HEK293 (cell line): ENCODE measurements around the gene TSPAN14.

Experiments used
- CTCF ChIA-PET: fragments of 350-600 bp; formaldehyde crosslinking; extraction: SDS; loops from one replicate; lab custom pipeline; 2021; ENCODE audit warnings: antibody characterized with exemption; lab: Yijun Ruan, JAX
- POLR2A ChIA-PET: fragments of 300-600 bp; formaldehyde crosslinking; extraction: SDS; loops from one replicate; lab custom pipeline; 2020; ENCODE audit warnings: antibody characterized with exemption, inconsistent platforms; lab: Yijun Ruan, JAX
- H3K27ac ChIP-seq: fragments of 200-500 bp; sonication (Bioruptor generic); 2 replicates; pipeline ENCODE4 v1.5.1; 2014; ENCODE audit warnings: low read depth, low read length, control low read depth, inconsistent platforms; ENCODE audit errors: extremely low read depth
- H3K36me3 ChIP-seq, 2 experiments: fragments of 200-500 bp in 1 of 2; sonication (Bioruptor generic) in 1 of 2; 1 replicate in 1 of 2; 2 replicates in 1 of 2; pipeline ENCODE4 v1.5.1; 2014 to 2017; ENCODE audit warnings: inconsistent platforms in 2 of 2, low read length in 2 of 2; ENCODE audit not compliant: control insufficient read depth in 2 of 2, insufficient read depth in 1 of 2
- H3K4me1 ChIP-seq: fragments of 200-500 bp; sonication (Bioruptor generic); 2 replicates; pipeline ENCODE4 v1.5.1; 2014; ENCODE audit warnings: mild to moderate bottlenecking, low read length, inconsistent platforms; ENCODE audit not compliant: control insufficient read depth, insufficient read depth
- H3K4me3 ChIP-seq: 2 replicates; pipeline ENCODE4 v1.5.1; 2011; ENCODE audit warnings: low read depth, mild to moderate bottlenecking, control low read depth, low read length, moderate library complexity
- H3K9me3 ChIP-seq: fragments of 200-500 bp; sonication (Bioruptor generic); 2 replicates; pipeline ENCODE4 v1.5.1; 2014; ENCODE audit warnings: low read depth, low read length, inconsistent platforms; ENCODE audit not compliant: control insufficient read depth, insufficient read depth
- FEZF1 ChIP-seq: fragments of 450-650 bp; formaldehyde crosslinking; IDR thresholded peaks from 2 replicates; pipeline ENCODE4 v1.5.1; 2016; ENCODE audit warnings: missing biosample characterization, missing genetic modification characterization
- GLIS2 ChIP-seq: fragments of 450-650 bp; formaldehyde crosslinking; IDR thresholded peaks from 2 replicates; pipeline ENCODE4 v1.5.1; 2016; ENCODE audit warnings: missing biosample characterization, missing genetic modification characterization
- IKZF3 ChIP-seq: fragments of 450-650 bp; IDR thresholded peaks from 2 replicates; pipeline ENCODE4 v1.5.0; 2018; ENCODE audit warnings: missing biosample characterization, mild to moderate bottlenecking, missing genetic modification characterization, moderate library complexity
- PRDM4 ChIP-seq: fragments of 450-650 bp; formaldehyde crosslinking; IDR thresholded peaks from 2 replicates; pipeline ENCODE4 v1.5.1; 2017; ENCODE audit warnings: missing biosample characterization, missing genetic modification characterization
- SETDB1 ChIP-seq: IDR thresholded peaks from one replicate; pipeline ENCODE4 v1.6.1; 2017; ENCODE audit warnings: mild to moderate bottlenecking, low read length, moderate library complexity, mixed read lengths; ENCODE audit not compliant: insufficient read length
- ZBTB6 ChIP-seq: fragments of 450-650 bp; formaldehyde crosslinking; IDR thresholded peaks from 2 replicates; pipeline ENCODE4 v1.5.1; 2017; ENCODE audit warnings: missing biosample characterization, missing genetic modification characterization
- ZEB2 ChIP-seq: fragments of 450-650 bp; formaldehyde crosslinking; IDR thresholded peaks from 2 replicates; pipeline ENCODE4 v1.5.1; 2016; ENCODE audit warnings: missing biosample characterization, missing genetic modification characterization
- ZFHX2 ChIP-seq: fragments of 450-650 bp; formaldehyde crosslinking; conservative IDR thresholded peaks from 2 replicates; pipeline ENCODE4 v1.5.1; 2016; ENCODE audit warnings: missing biosample characterization, missing genetic modification characterization
- ZFP37 ChIP-seq: fragments of 450-650 bp; formaldehyde crosslinking; IDR thresholded peaks from 2 replicates; pipeline ENCODE4 v1.5.1; 2016; ENCODE audit warnings: missing biosample characterization, missing genetic modification characterization
- ZNF175 ChIP-seq: fragments of 450-650 bp; formaldehyde crosslinking; IDR thresholded peaks from 2 replicates; pipeline ENCODE4 v1.5.1; 2016; ENCODE audit warnings: missing biosample characterization, missing genetic modification characterization
- ZNF18 ChIP-seq: fragments of 450-650 bp; formaldehyde crosslinking; IDR thresholded peaks from 2 replicates; pipeline ENCODE4 v1.5.1; 2016; ENCODE audit warnings: missing biosample characterization, missing genetic modification characterization
- ZNF274 ChIP-seq, 2 experiments: fragments of 200-500 bp in 1 of 2; fragments of 450-650 bp in 1 of 2; sonication (Bioruptor generic) in 1 of 2; formaldehyde crosslinking in 1 of 2; IDR thresholded peaks; 2 replicates each; pipeline versions ENCODE4 v1.5.1 to v1.6.1; 2014 to 2016; ENCODE audit warnings: borderline replicate concordance in 1 of 2, inconsistent platforms in 1 of 2, low read length in 1 of 2, missing biosample characterization in 1 of 2, missing genetic modification characterization in 1 of 2
- ZNF280C ChIP-seq: fragments of 450-650 bp; formaldehyde crosslinking; IDR thresholded peaks from 2 replicates; pipeline ENCODE4 v1.5.1; 2016; ENCODE audit warnings: missing biosample characterization, missing genetic modification characterization
- ZNF335 ChIP-seq: fragments of 450-650 bp; formaldehyde crosslinking; conservative IDR thresholded peaks from 2 replicates; pipeline ENCODE4 v1.5.1; 2016; ENCODE audit warnings: missing biosample characterization, missing genetic modification characterization
- ZNF37A ChIP-seq: fragments of 450-650 bp; IDR thresholded peaks from 2 replicates; pipeline ENCODE4 v1.5.1; 2018; ENCODE audit warnings: missing biosample characterization, missing genetic modification characterization
- ZNF660 ChIP-seq: fragments of 450-650 bp; IDR thresholded peaks from 2 replicates; pipeline ENCODE4 v1.5.1; 2018; ENCODE audit warnings: missing biosample characterization, mild to moderate bottlenecking, missing genetic modification characterization
- ZNF670 ChIP-seq: fragments of 450-650 bp; formaldehyde crosslinking; IDR thresholded peaks from 2 replicates; pipeline ENCODE4 v1.5.1; 2016; ENCODE audit warnings: missing biosample characterization, missing genetic modification characterization, low read depth
- TF ChIP-seq, protein P1 (sequence below): fragments of 450-650 bp; formaldehyde crosslinking; IDR thresholded peaks from 2 replicates; pipeline ENCODE4 v1.5.1; 2016; ENCODE audit warnings: missing biosample characterization, missing genetic modification characterization, low read depth
- TF ChIP-seq, protein P2 (sequence below): fragments of 450-650 bp; IDR thresholded peaks from 2 replicates; pipeline ENCODE4 v1.5.1; 2018; ENCODE audit warnings: missing biosample characterization, mild to moderate bottlenecking, missing genetic modification characterization
- TF ChIP-seq, protein P3 (sequence below): fragments of 450-650 bp; formaldehyde crosslinking; IDR thresholded peaks from 2 replicates; pipeline ENCODE4 v1.5.1; 2016; ENCODE audit warnings: missing biosample characterization, missing genetic modification characterization

Gene TSPAN14

DNA sequence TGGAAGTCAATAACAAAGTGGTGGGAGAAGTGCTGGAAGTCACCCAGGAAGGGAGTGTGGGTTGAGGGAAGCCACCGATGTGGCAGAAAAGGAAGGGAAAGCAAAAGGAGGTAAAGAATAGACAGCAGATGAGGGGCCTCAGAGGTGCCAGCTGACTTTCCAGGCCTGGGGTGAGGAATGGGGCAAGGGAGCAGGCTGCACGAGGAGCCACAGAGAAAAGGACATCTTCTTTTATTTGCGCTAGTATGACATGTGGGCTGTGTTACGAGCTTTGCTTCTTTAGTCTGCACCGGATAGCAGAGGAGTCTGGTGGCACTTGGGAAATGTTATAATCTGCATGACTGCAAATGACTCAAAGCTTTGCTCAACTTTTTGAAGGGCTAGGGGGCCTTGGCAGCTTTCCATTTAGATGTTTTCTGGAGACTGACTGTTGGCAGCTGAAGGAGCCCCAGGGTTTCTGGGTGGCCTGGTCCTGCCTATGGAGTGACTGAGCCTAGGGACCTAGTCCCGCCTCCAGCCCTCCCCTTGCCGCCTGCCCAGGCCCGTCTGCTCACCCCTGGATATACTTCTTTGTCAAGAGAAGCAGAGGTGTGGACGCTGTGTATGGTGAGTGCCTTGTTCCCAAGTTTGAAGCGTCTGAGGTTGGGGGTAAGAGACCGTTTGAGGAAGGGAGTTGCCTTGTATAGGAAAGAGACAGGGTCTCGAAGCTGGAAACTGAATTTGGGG is 40.7 kb upstream of the TSPAN14 start (continued):
- TF ChIP-seq ZNF37A (tag by site-specific recombination) (no peak), ZNF175 (tag by site-specific recombination) (no peak), GLIS2 (tag by site-specific recombination) (peak; percentile 44), ZFHX2 (tag by site-specific recombination) (peak; percentile 75), ZNF274 (IDR thresholded peaks at IDR 0.05; ENCODE audit: low read length) (no peak), ZNF274 (tag by site-specific recombination; IDR thresholded peaks at IDR 0.05; ENCODE audit: borderline replicate concordance) (no peak), IKZF3 (no peak), ZNF280C (no peak), ZNF660 (tag by site-specific recombination) (0 out of 2 replicates have a peak, but pooled peaks have one; percentile 15), ZFP37 (tag by site-specific recombination) (no peak), ZNF335 (tag by site-specific recombination) (peak; percentile 58; the same call in 1 of the 2 replicates), ZNF670 (tag by site-specific recombination) (no peak), ZEB2 (no peak), FEZF1 (tag by site-specific recombination) (peak; percentile 99)
- TF ChIP-seq, protein P1, sequence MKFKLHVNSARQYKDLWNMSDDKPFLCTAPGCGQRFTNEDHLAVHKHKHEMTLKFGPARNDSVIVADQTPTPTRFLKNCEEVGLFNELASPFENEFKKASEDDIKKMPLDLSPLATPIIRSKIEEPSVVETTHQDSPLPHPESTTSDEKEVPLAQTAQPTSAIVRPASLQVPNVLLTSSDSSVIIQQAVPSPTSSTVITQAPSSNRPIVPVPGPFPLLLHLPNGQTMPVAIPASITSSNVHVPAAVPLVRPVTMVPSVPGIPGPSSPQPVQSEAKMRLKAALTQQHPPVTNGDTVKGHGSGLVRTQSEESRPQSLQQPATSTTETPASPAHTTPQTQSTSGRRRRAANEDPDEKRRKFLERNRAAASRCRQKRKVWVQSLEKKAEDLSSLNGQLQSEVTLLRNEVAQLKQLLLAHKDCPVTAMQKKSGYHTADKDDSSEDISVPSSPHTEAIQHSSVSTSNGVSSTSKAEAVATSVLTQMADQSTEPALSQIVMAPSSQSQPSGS (tag by site-specific recombination) = no peak
- TF ChIP-seq, protein P2, sequence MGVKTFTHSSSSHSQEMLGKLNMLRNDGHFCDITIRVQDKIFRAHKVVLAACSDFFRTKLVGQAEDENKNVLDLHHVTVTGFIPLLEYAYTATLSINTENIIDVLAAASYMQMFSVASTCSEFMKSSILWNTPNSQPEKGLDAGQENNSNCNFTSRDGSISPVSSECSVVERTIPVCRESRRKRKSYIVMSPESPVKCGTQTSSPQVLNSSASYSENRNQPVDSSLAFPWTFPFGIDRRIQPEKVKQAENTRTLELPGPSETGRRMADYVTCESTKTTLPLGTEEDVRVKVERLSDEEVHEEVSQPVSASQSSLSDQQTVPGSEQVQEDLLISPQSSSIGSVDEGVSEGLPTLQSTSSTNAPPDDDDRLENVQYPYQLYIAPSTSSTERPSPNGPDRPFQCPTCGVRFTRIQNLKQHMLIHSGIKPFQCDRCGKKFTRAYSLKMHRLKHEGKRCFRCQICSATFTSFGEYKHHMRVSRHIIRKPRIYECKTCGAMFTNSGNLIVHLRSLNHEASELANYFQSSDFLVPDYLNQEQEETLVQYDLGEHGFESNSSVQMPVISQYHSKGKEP = peak; percentile 73
- TF ChIP-seq, protein P3, sequence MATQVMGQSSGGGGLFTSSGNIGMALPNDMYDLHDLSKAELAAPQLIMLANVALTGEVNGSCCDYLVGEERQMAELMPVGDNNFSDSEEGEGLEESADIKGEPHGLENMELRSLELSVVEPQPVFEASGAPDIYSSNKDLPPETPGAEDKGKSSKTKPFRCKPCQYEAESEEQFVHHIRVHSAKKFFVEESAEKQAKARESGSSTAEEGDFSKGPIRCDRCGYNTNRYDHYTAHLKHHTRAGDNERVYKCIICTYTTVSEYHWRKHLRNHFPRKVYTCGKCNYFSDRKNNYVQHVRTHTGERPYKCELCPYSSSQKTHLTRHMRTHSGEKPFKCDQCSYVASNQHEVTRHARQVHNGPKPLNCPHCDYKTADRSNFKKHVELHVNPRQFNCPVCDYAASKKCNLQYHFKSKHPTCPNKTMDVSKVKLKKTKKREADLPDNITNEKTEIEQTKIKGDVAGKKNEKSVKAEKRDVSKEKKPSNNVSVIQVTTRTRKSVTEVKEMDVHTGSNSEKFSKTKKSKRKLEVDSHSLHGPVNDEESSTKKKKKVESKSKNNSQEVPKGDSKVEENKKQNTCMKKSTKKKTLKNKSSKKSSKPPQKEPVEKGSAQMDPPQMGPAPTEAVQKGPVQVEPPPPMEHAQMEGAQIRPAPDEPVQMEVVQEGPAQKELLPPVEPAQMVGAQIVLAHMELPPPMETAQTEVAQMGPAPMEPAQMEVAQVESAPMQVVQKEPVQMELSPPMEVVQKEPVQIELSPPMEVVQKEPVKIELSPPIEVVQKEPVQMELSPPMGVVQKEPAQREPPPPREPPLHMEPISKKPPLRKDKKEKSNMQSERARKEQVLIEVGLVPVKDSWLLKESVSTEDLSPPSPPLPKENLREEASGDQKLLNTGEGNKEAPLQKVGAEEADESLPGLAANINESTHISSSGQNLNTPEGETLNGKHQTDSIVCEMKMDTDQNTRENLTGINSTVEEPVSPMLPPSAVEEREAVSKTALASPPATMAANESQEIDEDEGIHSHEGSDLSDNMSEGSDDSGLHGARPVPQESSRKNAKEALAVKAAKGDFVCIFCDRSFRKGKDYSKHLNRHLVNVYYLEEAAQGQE (tag by site-specific recombination) = no peak
- TF ChIP-seq, all 188 proteins: peak for 13

GRCh38 chr10:80414142-80414895 is 39.8 kb upstream of the TSPAN14 start:
- Histone ChIP-seq H3K27ac (peak overlapping the region; percentile 44; the same call in 1 of the 2 replicates), H3K4me3 (no peak overlapping the region), H3K9me3 (no peaks in the 10 kb centered on the region), H3K4me1 (peaks cover 54% of the 10 kb centered on the region), H3K36me3 (peaks cover 0 to 9% of the 10 kb centered on the region in 2 experiments; a peak in 2 of 3 replicates)
- ChIA-PET CTCF (no interaction called here), POLR2A (no interaction called here)
- TF ChIP-seq ZBTB6 (no peak), PRDM4 (tag by site-specific recombination) (no peak), SETDB1 (no peak), ZNF18 (no peak)
